Right renal pelvis (tissue), 4 donors: ENCODE data around the gene CORO2B. TPM values are rescaled to one million over a fixed set of nuclear protein-coding genes. Genes with fewer than 3 reads are reported as not detected.

ENCODE experiments used
- DNase-seq, 4 donors: peaks; one replicate each; pipeline ENCODE4 v3.0.0-alpha.2; 2013; ENCODE audit warnings: low read depth in 4 of 4, low spot score in 3 of 4, missing footprints in 1 of 4
- polyA plus RNA-seq, 4 donors: library from polyadenylated mRNA; unstranded; fragments of 120-200 nt; gene quantifications; one replicate each; pipeline ENCODE4 v1.2.1, GENCODE V29; 2013; ENCODE audit not compliant: insufficient read length in 4 of 4

CORO2B gene
- polyA plus RNA-seq, 4 donors: 22.1 to 27.9 (median 25.6) TPM

GRCh38 chr15:68713874-68714273 lies 135.1 kb downstream of the CORO2B start:
- no peak for DNase-seq

- DNase-seq: no peak
These were observed 136.3 kb downstream of the CORO2B start for GRCh38 chr15:68715111-68715510.

- DNase-seq: no peak
These were observed 139.2 kb downstream of the CORO2B start for GRCh38 chr15:68717951-68718350.

GRCh38 chr15:68718468-68718867 lies 139.7 kb downstream of the CORO2B start:
- no peak for DNase-seq

- no peak for DNase-seq
These were observed 140.3 kb downstream of the CORO2B start for GRCh38 chr15:68719051-68719450.

- no peak for DNase-seq
These were observed 140.9 kb downstream of the CORO2B start for GRCh38 chr15:68719672-68720071.

- DNase-seq: no peak
These were observed 143.1 kb downstream of the CORO2B start for GRCh38 chr15:68721886-68722285.

- DNase-seq: no peak
These were observed 146.9 kb downstream of the CORO2B start for GRCh38 chr15:68725736-68726135.

GRCh38 chr15:68726246-68726645 lies 147.5 kb downstream of the CORO2B start:
- DNase-seq: no peak

- no peak for DNase-seq
These were observed 151.1 kb downstream of the CORO2B start for GRCh38 chr15:68729789-68730411.

GRCh38 chr15:68730471-68730919 lies 151.7 kb downstream of the CORO2B start:
- DNase-seq: peak; percentile 52 to 66 (median 60)

GRCh38 chr15:68730976-68731897 lies 152.4 kb downstream of the CORO2B start:
- DNase-seq: no peak

GRCh38 chr15:68732451-68732850 lies 153.7 kb downstream of the CORO2B start:
- DNase-seq: no peak

GRCh38 chr15:68733666-68734065 lies 154.9 kb downstream of the CORO2B start:
- no peak for DNase-seq

GRCh38 chr15:68734352-68734751 lies 155.6 kb downstream of the CORO2B start:
- DNase-seq: no peak

- DNase-seq: no peak
These were observed 156.1 kb downstream of the CORO2B start for GRCh38 chr15:68734881-68735280.

GRCh38 chr15:68735610-68736009 lies 156.8 kb downstream of the CORO2B start:
- no peak for DNase-seq

GRCh38 chr15:68739390-68740080 lies 160.7 kb downstream of the CORO2B start:
- DNase-seq: no peak

GRCh38 chr15:68743256-68743655 lies 164.5 kb downstream of the CORO2B start:
- no peak for DNase-seq

- DNase-seq: no peak
These were observed 170.6 kb downstream of the CORO2B start for GRCh38 chr15:68749365-68749764.

- no peak for DNase-seq
These were observed 171.0 kb downstream of the CORO2B start for GRCh38 chr15:68749793-68750192.
